ENCODE data around the gene PLA2G7.
"Not testable (repeated sequence)": the region's sequence is repeated elsewhere in the genome, so short reads cannot be mapped to it uniquely, and the experiment has no call there.

Gene PLA2G7

GRCh38 chr6:46748940-46749503 lies 13.8 kb upstream of the PLA2G7 start:
- no peak for DNase-seq (ENCODE audit: low spot score)
- FAIRE-seq, result no peak

- DNase-seq (ENCODE audit: low spot score), result no peak
- no peak for FAIRE-seq
Measured at GRCh38 chr6:46746696-46747095, 11.5 kb upstream of the PLA2G7 start, which contains the start of gene ANKRD66. TSS of gene ANKRD66 (plus strand) at chr6:46746933. CDS start at chr6:46751949, 5,016 bp downstream.

GRCh38 chr6:46745973-46746372 lies 10.8 kb upstream of the PLA2G7 start:
- FAIRE-seq (no peak), DNase-seq (ENCODE audit: low spot score) (no peak)

GRCh38 chr6:46744159-46744725 lies 9.1 kb upstream of the PLA2G7 start:
- not testable (repeated sequence) for DNase-seq (ENCODE audit: low spot score); FAIRE-seq

- DNase-seq (ENCODE audit: low spot score) (no peak), FAIRE-seq (no peak)
Measured at GRCh38 chr6:46743425-46744158, 8.4 kb upstream of the PLA2G7 start.

- no peak for FAIRE-seq
Measured at GRCh38 chr6:46741910-46742309, 6.7 kb upstream of the PLA2G7 start.

GRCh38 chr6:46741482-46741881 lies 6.3 kb upstream of the PLA2G7 start:
- FAIRE-seq, result no peak
- no peak for DNase-seq (ENCODE audit: low spot score)

More at GRCh38 chr6:46741910-46742309, 6.7 kb upstream of the PLA2G7 start:
- no peak for DNase-seq (ENCODE audit: low spot score)

GRCh38 chr6:46736906-46737305 lies 1.7 kb upstream of the PLA2G7 start:
- DNase-seq (ENCODE audit: low spot score) (no peak), FAIRE-seq (no peak)

- FAIRE-seq (no peak), DNase-seq (ENCODE audit: low spot score) (no peak)
Measured at GRCh38 chr6:46735720-46736031, 501 bp upstream of the PLA2G7 start.

- no peak for FAIRE-seq
- DNase-seq (ENCODE audit: low spot score), result no peak
Measured at GRCh38 chr6:46733341-46733801, 1.8 kb downstream of the PLA2G7 start.

GRCh38 chr6:46730921-46731461 lies 4.2 kb downstream of the PLA2G7 start:
- DNase-seq (ENCODE audit: low spot score) (no peak), FAIRE-seq (no peak)

- no peak for FAIRE-seq
- no peak for DNase-seq (ENCODE audit: low spot score)
Measured at GRCh38 chr6:46729787-46730326, 5.3 kb downstream of the PLA2G7 start.

GRCh38 chr6:46720401-46720800 lies 14.8 kb downstream of the PLA2G7 start:
- DNase-seq (ENCODE audit: low spot score) (no peak), FAIRE-seq (no peak)

GRCh38 chr6:46719099-46719498 lies 16.1 kb downstream of the PLA2G7 start:
- peak; percentile 83 for DNase-seq (ENCODE audit: low spot score)
- no peak for FAIRE-seq

- FAIRE-seq (no peak), DNase-seq (ENCODE audit: low spot score) (peak; percentile 25)
Measured at GRCh38 chr6:46715141-46715540, 20.0 kb downstream of the PLA2G7 start.

GRCh38 chr6:46711491-46711890 lies 23.7 kb downstream of the PLA2G7 start:
- DNase-seq (ENCODE audit: low spot score) (no peak), FAIRE-seq (no peak)

- no peak for FAIRE-seq
- DNase-seq (ENCODE audit: low spot score), result no peak
Measured at GRCh38 chr6:46706464-46706863, 28.7 kb downstream of the PLA2G7 start.

GRCh38 chr6:46704562-46704961 lies 30.6 kb downstream of the PLA2G7 start:
- FAIRE-seq, result no peak

GRCh38 chr6:46699970-46700369 lies 35.2 kb downstream of the PLA2G7 start:
- DNase-seq (ENCODE audit: low spot score) (no peak), FAIRE-seq (no peak)

More at GRCh38 chr6:46704562-46704961, 30.6 kb downstream of the PLA2G7 start:
- DNase-seq (ENCODE audit: low spot score), result no peak

- DNase-seq (ENCODE audit: low spot score) (no peak), FAIRE-seq (no peak)
Measured at GRCh38 chr6:46690911-46691451, 44.2 kb downstream of the PLA2G7 start.

- FAIRE-seq (no peak), DNase-seq (ENCODE audit: low spot score) (no peak)
Measured at GRCh38 chr6:46690141-46690755, 44.9 kb downstream of the PLA2G7 start.

Measured in urothelium cell line (cell line).